Choroid plexus epithelial cell (primary cell): ENCODE data around the gene SLC35B4.

Experiments used
- DNase-seq: peaks from one replicate; pipeline ENCODE4 v3.0.0-alpha.2; 2010; ENCODE audit warnings: low read depth
- H3K4me3 ChIP-seq: 2 replicates; pipeline ENCODE4 v1.5.1; 2011; ENCODE audit warnings: low read depth, mild to moderate bottlenecking, control low read depth, low read length, moderate library complexity
- CTCF ChIP-seq: conservative IDR thresholded peaks from 2 replicates; pipeline ENCODE4 v1.5.1; 2011; ENCODE audit warnings: low read depth, mild to moderate bottlenecking, control low read depth, inconsistent platforms, low read length, moderate library complexity

SLC35B4 gene

GRCh38 chr7:134332892-134333291, 16.2 kb upstream of the SLC35B4 start:
- no peak for TF ChIP-seq CTCF
- no peak overlapping the region for H3K4me3 ChIP-seq
- no peak for DNase-seq

- no peak overlapping the region for H3K4me3 ChIP-seq
- no peak for TF ChIP-seq CTCF
- DNase-seq: no peak
Measured at GRCh38 chr7:134331393-134331792, 14.7 kb upstream of the SLC35B4 start.

- TF ChIP-seq CTCF: no peak
- DNase-seq: no peak
- no peak overlapping the region for H3K4me3 ChIP-seq
Measured at GRCh38 chr7:134330974-134331373, 14.2 kb upstream of the SLC35B4 start.

GRCh38 chr7:134329614-134330346, 13.1 kb upstream of the SLC35B4 start:
- no peak overlapping the region for H3K4me3 ChIP-seq
- no peak for DNase-seq
- no peak for TF ChIP-seq CTCF

- DNase-seq: no peak
- no peak for TF ChIP-seq CTCF
- no peak overlapping the region for H3K4me3 ChIP-seq
Measured at GRCh38 chr7:134328900-134329299, 12.2 kb upstream of the SLC35B4 start.

GRCh38 chr7:134327896-134328295, 11.2 kb upstream of the SLC35B4 start:
- peak; percentile 75 for TF ChIP-seq CTCF
- H3K4me3 ChIP-seq: no peak overlapping the region
- DNase-seq: peak; percentile 74

GRCh38 chr7:134324107-134324506, 7.4 kb upstream of the SLC35B4 start:
- TF ChIP-seq CTCF: no peak
- no peak overlapping the region for H3K4me3 ChIP-seq
- DNase-seq: no peak
